Adrenal gland (tissue), 12 donors: ENCODE measurements around the gene SULT4A1. TPM values are rescaled to one million over a fixed set of nuclear protein-coding genes. Genes with fewer than 3 reads are reported as not detected.

ENCODE experiments used
- DNase-seq, 7 donors: peaks; one replicate each; pipeline ENCODE4 v3.0.0-alpha.2; 2019 to 2020
- H3K27ac ChIP-seq, 5 donors: fragments of 200-600 bp; sonication (generic) in 4 of 5; 1 replicate in 3 of 5; 2 replicates in 2 of 5; pipeline versions ENCODE4 v1.5.1 to v1.8.0; 2016 to 2020; ENCODE audit warnings: mild to moderate bottlenecking in 1 of 5
- H3K27me3 ChIP-seq: fragments of 200-600 bp; 2 replicates; pipeline ENCODE4 v1.8.0; 2021
- H3K36me3 ChIP-seq, 2 donors: fragments of 200-600 bp; replicated peaks in 1 of 2; 1 replicate in 1 of 2; 2 replicates in 1 of 2; pipeline versions ENCODE4 v1.5.1 to v1.8.0; 2018 to 2022
- H3K4me1 ChIP-seq, 2 donors: fragments of 200-600 bp; replicated peaks in 1 of 2; 1 replicate in 1 of 2; 2 replicates in 1 of 2; pipeline versions ENCODE4 v1.5.1 to v1.8.0; 2018 to 2021
- H3K4me3 ChIP-seq, 4 donors: fragments of 200-600 bp; sonication (generic) in 3 of 4; one replicate each; pipeline ENCODE4 v1.5.1; 2016 to 2018
- H3K9me3 ChIP-seq, 3 donors: fragments of 200-600 bp; sonication (generic) in 1 of 3; replicated peaks in 1 of 3; 1 replicate in 2 of 3; 2 replicates in 1 of 3; pipeline versions ENCODE4 v1.5.1 to v1.8.0; 2016 to 2021
- CTCF ChIP-seq, 6 experiments: fragments of 450-650 bp in 4 of 6; fragments of 200-600 bp in 2 of 6; sonication (generic) in 1 of 6; IDR thresholded peaks; 1 replicate in 5 of 6; 2 replicates in 1 of 6; pipeline versions ENCODE4 v1.5.1 to v1.8.0; 2016 to 2021; ENCODE audit warnings: antibody characterized with exemption in 6 of 6, mild to moderate bottlenecking in 2 of 6, moderate library complexity in 1 of 6
- POLR2A ChIP-seq, 2 donors: fragments of 450-650 bp; IDR thresholded peaks; one replicate each; pipeline ENCODE4 v1.6.1; 2017; ENCODE audit warnings: antibody characterized with exemption in 2 of 2, mild to moderate bottlenecking in 2 of 2, moderate library complexity in 1 of 2
- WGBS, 4 donors: extraction: QIAGEN DNeasy Blood & Tissue Kit in 2 of 4; methylation state at CpG; one replicate each; pipeline versions ENCODE4 v1.1.5 to v1.1.7; 2013 to 2017; 5-methylcytosine and 5-hydroxymethylcytosine counted together
- intact Hi-C, 2 donors: fragments of 100-400 bp; cut with DNase I; formaldehyde crosslinking; loops; one replicate each; pipeline versions ENCODE4 v1.14.1 to v1.15.0; 2022 to 2023
- polyA plus RNA-seq, 3 donors: library from polyadenylated mRNA; stranded (reverse); fragments of 200-250 nt in 2 of 3; fragments of 350-450 nt in 1 of 3; fragmentation: Illumina TruSeq in 1 of 3; extraction: RNeasy Lipid Tissue Mini Kit (QIAGEN cat#74804) in 1 of 3; gene quantifications; one replicate each; pipeline ENCODE4 v1.2.3, GENCODE V29; 2013 to 2014
- total RNA-seq, 9 donors: library from RNA; depleted of rRNA in 4 of 9; stranded (reverse); fragments of >200 nt in 4 of 9; fragments of 120-200 nt in 1 of 9; fragmentation: NEBNext Ultra II Directional in 1 of 9; extraction: Animal tissue kit (Norgen Biotek cat#: 25700) in 1 of 9; gene quantifications; one replicate each; pipeline versions ENCODE4 v1.1.0 to v1.2.4, GENCODE V29; 2013 to 2023
- donor health status: healthy with polysubstance abuse.
- donor health status: Bipolar disorder and iron deficiency.
- donor health status: DM: yes; HTN: yes; CAD: no.
- donor health status: DM: no; HTN: no; CAD: no.
- donor health status: DM: no; HTN: no; CAD: no.
- donor health status: DM: yes; HTN: yes; CAD: no.

SULT4A1 gene
- total and polyA plus RNA-seq, 12 donors: 0.65 to 8.8 (median 2.8) TPM; not detected in 4

GRCh38 chr22:43841742-43842141, 20.6 kb downstream of the SULT4A1 start:
- intact Hi-C loops: no loop called here
- Histone ChIP-seq H3K36me3 (no peaks in the 10 kb centered on the region), H3K27me3 (no peaks in the 10 kb centered on the region), H3K4me3 (no peak overlapping the region), H3K9me3 (no peaks in the 10 kb centered on the region), H3K27ac (no peak overlapping the region), H3K4me1 (no peaks in the 10 kb centered on the region)
- WGBS, 4 donors: 85 to 96% (median 90%) methylated on average over 19 to 21 of the region's 21 CpGs
- DNase-seq: no peak
- no peak for TF ChIP-seq CTCF (IDR thresholded peaks at IDR 0.05)
- no peak for TF ChIP-seq POLR2A (IDR thresholded peaks at IDR 0.05)

- no peak for DNase-seq
- TF ChIP-seq CTCF (IDR thresholded peaks at IDR 0.05) (no peak), POLR2A (IDR thresholded peaks at IDR 0.05) (no peak)
These were observed 21.5 kb downstream of the SULT4A1 start for GRCh38 chr22:43840851-43841250.

GRCh38 chr22:43840431-43840830, 21.9 kb downstream of the SULT4A1 start:
- H3K4me3 ChIP-seq: no peak overlapping the region
- no peaks in the 10 kb centered on the region for H3K27me3 ChIP-seq
- H3K27ac ChIP-seq: no peak overlapping the region
- TF ChIP-seq POLR2A (IDR thresholded peaks at IDR 0.05) (no peak), CTCF (IDR thresholded peaks at IDR 0.05) (no peak)
- 88 to 95% (median 92%) methylated on average over 5 to 13 of the region's 13 CpGs for WGBS, 4 donors
- no peaks in the 10 kb centered on the region for H3K36me3 ChIP-seq
- intact Hi-C loops: no loop called here
- no peak for DNase-seq
- no peaks in the 10 kb centered on the region for H3K4me1 ChIP-seq
- no peaks in the 10 kb centered on the region for H3K9me3 ChIP-seq

More at GRCh38 chr22:43840851-43841250, 21.5 kb downstream of the SULT4A1 start:
- no peak overlapping the region for H3K27ac ChIP-seq
- WGBS, 4 donors: 82 to 86% (median 85%) methylated on average over 6 to 16 of the region's 16 CpGs
- H3K36me3 ChIP-seq: no peaks in the 10 kb centered on the region
- H3K27me3 ChIP-seq: no peaks in the 10 kb centered on the region
- intact Hi-C loops: no loop called here
- H3K4me1 ChIP-seq: no peaks in the 10 kb centered on the region
- no peaks in the 10 kb centered on the region for H3K9me3 ChIP-seq
- H3K4me3 ChIP-seq: no peak overlapping the region

- H3K9me3 ChIP-seq: no peaks in the 10 kb centered on the region
- no peaks in the 10 kb centered on the region for H3K4me1 ChIP-seq
- no peaks in the 10 kb centered on the region for H3K36me3 ChIP-seq
- no peak overlapping the region for H3K4me3 ChIP-seq
- no peaks in the 10 kb centered on the region for H3K27me3 ChIP-seq
- intact Hi-C loops: no loop called here
- no peak for DNase-seq
- TF ChIP-seq CTCF (IDR thresholded peaks at IDR 0.05): no peak
- TF ChIP-seq POLR2A (IDR thresholded peaks at IDR 0.05): no peak
- WGBS, 4 donors: 55 to 67% (median 60%) methylated on average over 8 of the region's 8 CpGs
- H3K27ac ChIP-seq: no peak overlapping the region
These were observed 22.5 kb downstream of the SULT4A1 start for GRCh38 chr22:43839781-43840180.
